ENCODE data around the gene GZMM.

GZMM gene

GRCh38 chr19:566403-566802, 22.6 kb downstream of the GZMM start:
- no peak overlapping the region for H3K4me3 ChIP-seq (ENCODE audit: control insufficient read depth, low read depth, low read length)
- TF ChIP-seq CTCF (IDR thresholded peaks at IDR 0.05; ENCODE audit: control insufficient read depth, insufficient read depth, low read depth, low read length, missing control alignments), result no peak
- peak; percentile 81 for DNase-seq (ENCODE audit: low read depth)

GRCh38 chr19:566844-567243, 23.0 kb downstream of the GZMM start:
- no peak for TF ChIP-seq CTCF (IDR thresholded peaks at IDR 0.05; ENCODE audit: control insufficient read depth, insufficient read depth, low read depth, low read length, missing control alignments)
- DNase-seq (ENCODE audit: low read depth), result no peak
- H3K4me3 ChIP-seq (ENCODE audit: control insufficient read depth, low read depth, low read length), result no peak overlapping the region

- no peak for TF ChIP-seq CTCF (IDR thresholded peaks at IDR 0.05; ENCODE audit: control insufficient read depth, insufficient read depth, low read depth, low read length, missing control alignments)
- no peak for DNase-seq (ENCODE audit: low read depth)
- H3K4me3 ChIP-seq (ENCODE audit: control insufficient read depth, low read depth, low read length), result no peak overlapping the region
Observed at GRCh38 chr19:567296-567900, 23.5 kb downstream of the GZMM start.

GRCh38 chr19:570251-570686, 26.4 kb downstream of the GZMM start:
- DNase-seq (ENCODE audit: low read depth), result no peak
- no peak overlapping the region for H3K4me3 ChIP-seq (ENCODE audit: control insufficient read depth, low read depth, low read length)
- TF ChIP-seq CTCF (IDR thresholded peaks at IDR 0.05; ENCODE audit: control insufficient read depth, insufficient read depth, low read depth, low read length, missing control alignments), result no peak

- no peak for DNase-seq (ENCODE audit: low read depth)
- no peak for TF ChIP-seq CTCF (IDR thresholded peaks at IDR 0.05; ENCODE audit: control insufficient read depth, insufficient read depth, low read depth, low read length, missing control alignments)
- peak overlapping the region; percentile 53 for H3K4me3 ChIP-seq (ENCODE audit: control insufficient read depth, low read depth, low read length)
Observed at GRCh38 chr19:570937-571565, 27.2 kb downstream of the GZMM start.

GRCh38 chr19:571566-571974, 27.7 kb downstream of the GZMM start:
- no peak for TF ChIP-seq CTCF (IDR thresholded peaks at IDR 0.05; ENCODE audit: control insufficient read depth, insufficient read depth, low read depth, low read length, missing control alignments)
- peak overlapping the region; percentile 53 for H3K4me3 ChIP-seq (ENCODE audit: control insufficient read depth, low read depth, low read length)
- DNase-seq (ENCODE audit: low read depth), result no peak

Measured in AG09309 (cell line).